Pulmonary artery endothelial cell (primary cell): Measurements from ENCODE around the gene ADCY9. TPM values are rescaled to one million over a fixed set of nuclear protein-coding genes. Genes with fewer than 3 reads are reported as not detected.
"Not testable (repeated sequence)": the region's sequence is repeated elsewhere in the genome, so short reads cannot be mapped to it uniquely, and the experiment has no call there.

Experiments used
- DNase-seq: peaks from one replicate; pipeline ENCODE4 v3.0.0-alpha.2; 2011; ENCODE audit warnings: low read depth, low spot score
- total RNA-seq: library from RNA; depleted of rRNA; stranded (reverse); fragments of >200 nt; gene quantifications from 2 replicates; pipeline ENCODE4 v1.2.3, GENCODE V29; 2014

Gene ADCY9
- total RNA-seq, 1 donor from 2014 or later: 6.3 TPM

- no peak for DNase-seq
Measured at GRCh38 chr16:3979070-3979469, 137.2 kb downstream of the ADCY9 start.

DNA sequence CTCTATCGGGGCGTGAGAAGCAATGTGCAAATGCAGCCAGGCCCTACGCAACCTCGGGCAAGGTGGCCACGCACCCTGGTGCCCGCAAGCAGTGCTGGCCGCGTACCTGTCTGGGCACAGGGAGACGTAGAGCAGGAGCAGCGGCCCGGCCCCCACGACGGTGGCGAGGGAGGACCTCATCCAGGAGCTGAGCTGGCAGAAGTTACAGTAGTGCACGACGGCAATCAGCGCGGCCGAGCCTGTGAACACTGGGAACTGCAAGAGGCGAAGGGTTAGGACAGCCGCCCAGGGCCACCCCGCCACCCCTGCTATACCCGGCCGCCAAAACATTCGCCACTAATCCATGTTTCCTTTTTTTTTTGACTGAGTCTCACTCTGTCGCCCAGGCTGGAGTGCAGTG lies 138.9 kb downstream of the ADCY9 start:
- DNase-seq: no peak

- DNase-seq: no peak
Measured at GRCh38 chr16:3974751-3975150, 141.5 kb downstream of the ADCY9 start.

- no peak for DNase-seq
Measured at GRCh38 chr16:3971706-3972105, 144.5 kb downstream of the ADCY9 start.

DNA sequence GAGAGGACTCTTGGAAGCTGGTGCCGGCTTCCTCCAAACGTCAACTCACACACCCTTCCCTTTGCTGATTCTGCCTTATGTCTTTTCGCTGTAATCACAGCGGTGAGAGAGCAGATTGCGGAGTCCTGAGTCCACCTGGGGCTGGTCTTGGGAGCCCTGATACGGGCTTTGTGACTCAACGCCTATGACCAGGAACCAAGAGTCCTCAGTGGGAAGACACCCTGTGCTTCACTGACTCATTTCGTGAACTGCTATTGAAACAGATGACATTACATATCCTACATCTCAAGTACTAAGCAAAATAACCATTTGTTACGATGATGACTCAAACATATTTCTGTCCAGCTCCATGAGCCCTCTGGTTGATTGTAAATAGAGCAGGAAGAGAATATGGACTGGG lies 145.0 kb downstream of the ADCY9 start:
- no peak for DNase-seq

DNA sequence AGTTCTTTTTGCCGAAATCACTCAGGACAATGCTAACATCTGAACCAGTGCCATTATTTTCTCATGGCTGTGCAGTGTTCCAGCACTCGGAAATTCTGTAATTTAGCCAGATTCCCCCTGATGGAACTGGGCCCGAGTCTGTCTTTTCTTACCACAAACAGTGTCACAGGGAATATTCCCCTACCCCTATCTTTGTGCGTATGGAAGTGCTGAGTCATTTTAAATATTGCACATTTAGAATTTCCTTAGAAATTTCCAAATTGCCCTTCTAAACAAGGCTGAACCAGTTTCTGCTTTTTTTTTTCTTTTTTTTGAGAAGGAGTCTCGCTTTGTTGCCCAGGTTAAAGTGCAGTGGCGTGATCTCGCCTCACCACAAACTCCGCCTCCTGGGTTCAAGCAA lies 147.7 kb downstream of the ADCY9 start:
- no peak for DNase-seq

DNA sequence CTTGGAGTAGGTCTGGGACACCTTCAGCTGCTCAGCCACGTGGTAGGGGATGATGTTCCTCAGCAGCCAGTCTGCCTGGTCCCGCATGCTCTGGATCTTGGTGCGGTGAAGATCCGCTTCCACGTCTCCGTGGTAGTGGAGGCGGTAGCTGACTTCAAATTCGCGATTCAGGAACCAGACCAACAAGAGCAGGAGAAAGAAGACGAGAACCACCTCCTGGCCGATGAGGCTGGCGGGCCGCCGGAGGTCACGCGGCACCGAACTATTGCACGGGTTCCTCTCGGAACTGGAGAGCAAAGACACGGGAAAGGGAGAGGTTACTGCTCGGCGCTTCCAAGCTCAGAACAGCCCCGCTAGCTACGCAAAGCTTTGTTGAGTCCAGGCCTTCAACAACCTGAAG lies 149.6 kb downstream of the ADCY9 start:
- no peak for DNase-seq

DNA sequence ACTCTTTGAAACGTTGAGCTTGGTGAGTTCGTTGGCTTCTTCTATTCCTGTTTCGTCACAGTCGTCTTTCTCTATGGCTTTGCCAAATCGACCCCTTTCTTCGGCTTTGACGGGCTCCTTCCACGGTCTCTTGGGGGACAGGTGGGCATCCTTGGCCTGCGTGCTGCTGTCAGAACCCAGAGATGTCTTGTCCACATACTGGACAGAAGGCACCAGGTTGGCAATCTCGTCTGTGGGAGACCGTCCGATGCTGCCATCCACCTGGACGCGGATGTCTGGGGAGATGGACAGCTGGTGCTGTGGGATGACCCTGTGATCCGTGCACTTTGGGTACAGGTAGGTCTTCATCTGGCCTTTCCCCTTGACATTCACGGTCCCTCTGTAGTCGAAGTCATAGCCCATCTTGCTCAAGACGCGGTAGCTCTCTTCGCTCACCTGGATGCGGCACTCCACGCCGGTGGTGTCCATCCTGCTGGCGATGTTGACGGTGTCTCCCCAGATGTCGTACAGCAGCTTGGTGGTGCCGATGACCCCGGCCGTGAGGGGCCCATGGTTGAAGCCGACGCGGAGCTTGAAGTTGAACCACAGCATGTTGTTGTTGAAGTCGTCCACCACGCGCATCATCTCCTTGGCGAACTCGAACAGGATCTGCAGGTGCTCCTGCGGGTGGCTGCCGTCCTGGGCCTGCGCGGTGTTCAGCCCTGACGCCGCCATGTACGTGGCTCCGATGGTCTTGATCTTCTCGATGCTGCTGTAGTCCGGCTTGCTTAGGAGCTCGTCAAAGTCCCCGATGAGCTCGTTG lies 150.3 kb downstream of the ADCY9 start:
- no peak for DNase-seq

GRCh38 chr16:3965306-3965705 lies 150.9 kb downstream of the ADCY9 start:
- DNase-seq: no peak

DNA sequence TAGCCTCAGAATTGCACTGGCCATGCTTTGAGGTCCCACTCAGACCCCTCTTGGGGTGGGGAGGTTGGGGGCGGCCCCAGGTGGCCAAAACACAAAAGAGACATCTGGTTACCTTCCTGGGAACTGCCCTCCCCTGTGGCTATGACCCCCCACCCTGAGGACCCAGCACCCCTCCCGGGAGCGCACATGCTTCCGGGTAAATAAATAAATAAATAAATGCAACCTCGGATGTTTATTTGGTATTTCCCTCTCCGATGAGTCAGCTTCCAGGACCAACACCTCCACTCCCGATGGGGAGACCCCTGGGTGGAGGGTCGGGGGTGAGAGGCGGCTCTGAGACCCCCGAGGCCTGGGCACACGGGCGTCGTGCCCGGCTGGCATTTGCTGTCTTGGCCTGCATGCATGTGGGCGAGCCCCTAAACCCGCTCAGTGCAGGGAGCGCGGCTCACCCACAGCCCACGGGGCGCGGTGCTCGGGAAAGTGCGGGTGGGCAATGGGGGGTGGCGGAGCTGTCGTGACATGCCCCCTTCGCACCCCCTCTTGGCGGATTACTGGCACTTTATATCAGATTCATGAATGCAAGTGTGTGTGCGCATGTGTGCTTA lies 151.5 kb downstream of the ADCY9 start:
- DNase-seq: no peak

DNA sequence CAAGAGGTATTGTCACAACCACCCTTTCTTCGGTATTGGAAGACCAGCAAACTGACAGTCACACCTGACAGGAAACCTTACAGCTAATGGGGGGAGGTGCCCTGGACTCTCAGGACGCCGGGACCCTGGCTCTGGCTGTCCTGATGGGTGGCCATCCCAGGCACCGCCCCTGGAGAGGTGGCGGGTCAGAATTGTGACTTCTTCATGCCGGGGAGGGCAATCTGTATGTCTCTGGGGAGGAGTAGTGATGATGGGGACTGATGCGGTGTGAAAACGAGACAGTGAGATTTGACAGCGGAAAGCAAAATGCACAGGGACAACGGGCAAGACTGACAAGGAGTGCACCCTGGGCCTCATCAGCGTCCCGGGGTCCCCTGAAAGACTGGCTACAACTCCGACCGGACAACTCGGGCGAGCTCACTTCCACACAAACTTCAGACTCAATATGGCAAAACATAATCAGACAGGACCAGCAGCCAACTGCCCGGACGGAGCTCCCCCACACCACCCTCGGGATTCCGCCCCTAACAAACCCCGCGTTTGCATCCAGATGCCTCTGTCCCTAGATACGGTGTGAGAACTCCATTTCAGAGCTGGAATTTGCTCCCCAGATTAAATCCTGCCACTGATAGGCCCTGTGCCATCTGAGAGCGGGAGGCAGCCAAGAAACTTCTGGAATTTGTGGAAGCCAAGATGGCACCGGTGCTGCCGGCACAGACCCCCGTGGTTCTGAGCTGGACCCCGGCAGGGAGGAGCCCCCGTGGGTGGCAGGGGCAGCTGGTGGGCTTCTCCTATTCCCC lies 152.2 kb downstream of the ADCY9 start:
- no peak for DNase-seq

GRCh38 chr16:3963203-3963602 lies 153.0 kb downstream of the ADCY9 start:
- no peak for DNase-seq

GRCh38 chr16:3961449-3961849 lies 154.8 kb downstream of the ADCY9 start:
- no peak for DNase-seq

DNA sequence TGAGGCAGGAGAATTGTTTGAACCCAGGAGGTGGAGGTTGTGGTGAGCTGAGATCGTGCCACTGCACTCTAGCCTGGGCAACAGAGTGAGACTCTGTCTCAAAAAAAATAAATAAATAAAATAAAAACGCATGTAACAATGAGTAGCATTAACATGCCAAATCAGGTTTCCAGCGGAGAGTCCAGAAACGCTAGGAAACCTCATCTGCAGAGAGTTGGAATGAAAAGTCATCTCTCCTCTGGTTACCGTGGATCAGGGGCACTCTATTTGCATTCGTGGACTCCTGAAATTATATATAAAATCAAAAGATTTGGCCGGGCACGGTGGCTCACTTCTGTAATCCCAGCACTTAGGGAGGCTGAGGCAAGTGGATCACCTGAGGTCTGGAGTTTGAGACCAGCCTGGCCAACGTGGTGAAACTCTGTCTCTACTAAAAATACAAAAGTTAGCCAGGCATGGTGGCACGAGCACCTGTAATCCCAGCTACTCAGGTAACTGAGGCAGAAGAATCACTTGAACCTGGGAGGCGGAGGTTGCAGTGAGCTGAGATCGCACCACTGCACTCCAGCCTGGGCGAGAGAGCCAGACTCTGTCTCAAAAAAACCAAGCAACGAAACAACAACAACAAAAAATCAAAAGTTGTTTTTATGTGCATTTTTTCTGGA lies 156.2 kb downstream of the ADCY9 start:
- DNase-seq: not testable (repeated sequence)

- no peak for DNase-seq
Measured at GRCh38 chr16:3959148-3959547, 157.1 kb downstream of the ADCY9 start.

- DNase-seq: no peak
Measured at GRCh38 chr16:3957344-3957980, 158.8 kb downstream of the ADCY9 start.

DNA sequence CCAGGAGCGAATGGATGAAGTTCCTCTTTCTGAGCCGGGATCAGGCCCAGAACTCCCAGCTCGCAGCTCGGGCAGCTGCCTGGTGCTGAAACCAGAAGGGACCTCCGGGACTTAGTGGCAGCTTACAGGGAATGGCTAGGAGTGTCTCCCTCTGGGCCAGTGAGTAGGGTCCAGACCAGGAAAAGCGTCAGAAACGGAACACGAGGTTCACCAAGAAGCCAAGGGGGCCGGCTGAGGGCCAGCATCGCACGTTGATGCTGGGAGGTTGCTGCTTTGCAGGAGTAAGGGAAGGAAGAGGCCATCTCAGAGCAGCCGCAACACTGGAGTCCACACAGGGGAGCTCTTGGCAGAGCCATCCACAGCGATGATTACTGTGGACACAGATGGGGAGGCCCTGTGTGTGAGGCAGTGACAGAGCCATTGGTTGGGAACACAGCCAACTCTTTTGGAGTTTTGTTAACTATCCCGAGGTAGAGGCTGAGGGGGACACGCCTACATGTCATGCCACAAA lies 161.8 kb downstream of the ADCY9 start:
- DNase-seq: no peak

DNA sequence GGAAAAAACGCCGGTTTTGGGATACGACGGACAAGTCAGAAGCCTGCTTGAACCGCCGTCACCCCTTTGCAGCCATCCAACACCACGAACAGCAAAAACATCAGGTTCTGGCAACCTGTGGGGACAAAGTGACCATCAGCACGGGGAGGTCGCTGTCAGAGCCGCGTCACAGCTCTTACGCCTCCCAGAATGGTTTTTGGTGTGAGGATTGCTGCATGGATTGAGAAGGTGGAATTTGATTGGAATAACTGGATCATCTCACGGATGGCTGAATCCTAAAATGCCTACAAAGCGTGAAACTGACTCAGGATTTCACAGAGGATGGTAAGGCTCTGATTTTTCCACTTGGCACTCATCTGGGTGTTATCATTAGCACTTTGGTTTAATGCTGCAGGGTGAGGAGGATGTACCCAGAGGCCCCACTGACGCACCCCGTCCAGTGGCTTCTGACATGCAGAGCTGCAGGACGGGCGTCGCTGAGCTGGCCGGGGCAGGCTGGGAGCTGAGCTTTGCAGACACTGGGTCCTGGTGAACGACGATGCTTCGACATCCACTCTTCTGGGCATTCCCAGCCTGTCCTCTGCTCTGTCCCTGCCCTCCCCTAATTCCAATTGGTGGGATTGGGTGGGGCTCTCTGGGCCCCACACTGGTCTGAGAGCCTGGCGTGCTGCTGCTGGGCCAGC lies 162.4 kb downstream of the ADCY9 start:
- DNase-seq: no peak

- no peak for DNase-seq
Measured at GRCh38 chr16:3952737-3953131, 163.5 kb downstream of the ADCY9 start.
